Osteoblast (primary cell): Measurements from ENCODE around the gene SERPINH1. TPM values are rescaled to one million over a fixed set of nuclear protein-coding genes. Genes with fewer than 3 reads are reported as not detected.

Experiments
- DNase-seq: peaks from one replicate; pipeline ENCODE4 v3.0.0; 2011; ENCODE audit warnings: low spot score, mixed read lengths; ENCODE audit not compliant: insufficient read length; ENCODE audit errors: missing footprints
- H2AFZ ChIP-seq: 2 replicates; pipeline ENCODE4 v1.6.0; 2011; ENCODE audit warnings: mild to moderate bottlenecking, low read length
- H3K27ac ChIP-seq: 2 replicates; pipeline ENCODE4 v1.5.1; 2011; ENCODE audit warnings: mild to moderate bottlenecking, low read depth, low read length, moderate library complexity
- H3K27me3 ChIP-seq: 2 replicates; pipeline ENCODE4 v1.6.0; 2012; ENCODE audit warnings: mild to moderate bottlenecking, control low read depth, inconsistent platforms, low read length, moderate library complexity; ENCODE audit not compliant: insufficient read depth
- H3K36me3 ChIP-seq: 2 replicates; pipeline ENCODE4 v1.5.1; 2011; ENCODE audit warnings: mild to moderate bottlenecking, low read length, control low read depth, moderate library complexity; ENCODE audit not compliant: insufficient read depth
- H3K4me1 ChIP-seq: 2 replicates; pipeline ENCODE4 v1.5.1; 2011; ENCODE audit warnings: mild to moderate bottlenecking, low read length, control low read depth, moderate library complexity; ENCODE audit not compliant: insufficient read depth
- H3K4me2 ChIP-seq: 2 replicates; pipeline ENCODE4 v1.6.0; 2011; ENCODE audit warnings: mild to moderate bottlenecking, low read length; ENCODE audit not compliant: insufficient read depth
- H3K4me3 ChIP-seq: fragments of 200-600 bp; sonication (generic); 3 replicates; pipeline ENCODE4 v1.5.1; 2012; ENCODE audit warnings: mild to moderate bottlenecking, low read length, inconsistent platforms; ENCODE audit not compliant: insufficient read depth
- H3K79me2 ChIP-seq: 2 replicates; pipeline ENCODE4 v1.6.0; 2012; ENCODE audit warnings: mild to moderate bottlenecking, low read length, control low read depth, inconsistent platforms; ENCODE audit not compliant: insufficient read depth
- H3K9me3 ChIP-seq: 2 replicates; pipeline ENCODE4 v1.5.1; 2011; ENCODE audit warnings: low read depth, low read length, control low read depth
- H4K20me1 ChIP-seq: 2 replicates; pipeline ENCODE4 v1.6.0; 2012; ENCODE audit warnings: mild to moderate bottlenecking, low read length, control low read depth; ENCODE audit not compliant: insufficient read depth
- total RNA-seq: library from RNA; depleted of rRNA; stranded (reverse); fragments of >200 nt; gene quantifications from 2 replicates; pipeline ENCODE4 v1.2.3, GENCODE V29; 2012
- TF ChIP-seq, protein P1 (sequence below): IDR thresholded peaks from 2 replicates; pipeline ENCODE4 v1.5.1; 2011; ENCODE audit warnings: mild to moderate bottlenecking, low read depth, low read length, moderate library complexity; ENCODE audit errors: extremely low read depth

Gene SERPINH1
- total RNA-seq, 1 donor, result 1,318 TPM

DNA sequence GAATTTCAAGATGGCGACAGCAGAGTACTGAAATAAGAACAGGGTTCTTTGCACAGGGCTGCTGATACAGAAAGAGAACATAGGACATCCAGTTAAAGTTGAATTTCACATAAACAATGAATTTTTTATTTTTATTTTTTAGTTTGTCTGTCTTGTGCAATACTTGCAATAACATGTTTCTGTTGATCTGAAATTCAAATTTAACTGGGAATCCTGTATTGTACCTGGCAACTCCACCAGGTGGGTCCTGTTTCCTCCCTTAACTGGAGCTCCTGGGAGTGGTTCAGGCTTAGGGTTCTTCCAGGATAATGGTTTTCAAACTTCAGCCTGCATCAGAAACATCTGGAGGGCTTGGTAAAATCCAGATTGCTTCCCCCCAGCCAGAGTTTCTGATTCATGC lies 14.9 kb upstream of the SERPINH1 start:
- Histone ChIP-seq H3K79me2 (no peaks in the 10 kb centered on the region), H3K9me3 (no peaks in the 10 kb centered on the region), H3K4me2 (no peak overlapping the region), H3K36me3 (no peaks in the 10 kb centered on the region), H3K4me1 (no peaks in the 10 kb centered on the region), H4K20me1 (no peaks in the 10 kb centered on the region), H3K27ac (no peak overlapping the region), H3K4me3 (no peak overlapping the region), H2AFZ (no peak overlapping the region), H3K27me3 (peaks cover 7% of the 10 kb centered on the region)
- peak; percentile 17 for DNase-seq
- TF ChIP-seq, protein P1, sequence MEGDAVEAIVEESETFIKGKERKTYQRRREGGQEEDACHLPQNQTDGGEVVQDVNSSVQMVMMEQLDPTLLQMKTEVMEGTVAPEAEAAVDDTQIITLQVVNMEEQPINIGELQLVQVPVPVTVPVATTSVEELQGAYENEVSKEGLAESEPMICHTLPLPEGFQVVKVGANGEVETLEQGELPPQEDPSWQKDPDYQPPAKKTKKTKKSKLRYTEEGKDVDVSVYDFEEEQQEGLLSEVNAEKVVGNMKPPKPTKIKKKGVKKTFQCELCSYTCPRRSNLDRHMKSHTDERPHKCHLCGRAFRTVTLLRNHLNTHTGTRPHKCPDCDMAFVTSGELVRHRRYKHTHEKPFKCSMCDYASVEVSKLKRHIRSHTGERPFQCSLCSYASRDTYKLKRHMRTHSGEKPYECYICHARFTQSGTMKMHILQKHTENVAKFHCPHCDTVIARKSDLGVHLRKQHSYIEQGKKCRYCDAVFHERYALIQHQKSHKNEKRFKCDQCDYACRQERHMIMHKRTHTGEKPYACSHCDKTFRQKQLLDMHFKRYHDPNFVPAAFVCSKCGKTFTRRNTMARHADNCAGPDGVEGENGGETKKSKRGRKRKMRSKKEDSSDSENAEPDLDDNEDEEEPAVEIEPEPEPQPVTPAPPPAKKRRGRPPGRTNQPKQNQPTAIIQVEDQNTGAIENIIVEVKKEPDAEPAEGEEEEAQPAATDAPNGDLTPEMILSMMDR, result no peak

DNA sequence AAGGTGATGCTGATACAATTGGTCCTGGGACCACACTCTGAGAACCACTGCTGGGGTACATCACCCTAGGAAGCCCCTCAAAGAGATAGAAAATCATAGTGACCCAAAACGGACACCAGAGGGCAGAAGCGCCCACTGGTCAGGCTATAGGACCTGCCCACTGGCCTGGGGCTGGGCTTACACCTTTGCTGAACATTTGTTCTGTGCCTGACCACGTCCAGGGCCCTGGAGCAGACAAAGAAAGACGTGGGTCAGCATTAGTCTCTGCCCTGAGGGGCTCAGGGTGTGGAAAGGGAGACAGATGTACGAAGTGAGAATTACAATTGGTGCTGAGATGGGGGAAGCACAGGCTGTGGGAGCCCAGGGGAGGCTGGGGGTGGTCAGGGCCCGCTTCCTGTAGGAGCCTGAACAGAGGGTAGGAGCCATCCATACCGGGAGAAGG lies 14.4 kb upstream of the SERPINH1 start:
- Histone ChIP-seq H3K27me3 (peaks cover 7% of the 10 kb centered on the region), H3K36me3 (no peaks in the 10 kb centered on the region), H3K4me2 (no peak overlapping the region), H3K9me3 (no peaks in the 10 kb centered on the region), H4K20me1 (no peaks in the 10 kb centered on the region), H3K79me2 (no peaks in the 10 kb centered on the region), H3K4me1 (no peaks in the 10 kb centered on the region), H3K27ac (no peak overlapping the region), H2AFZ (no peak overlapping the region), H3K4me3 (no peak overlapping the region)
- DNase-seq, result peak; percentile 91
- TF ChIP-seq, protein P1, result peak; percentile 88

DNA sequence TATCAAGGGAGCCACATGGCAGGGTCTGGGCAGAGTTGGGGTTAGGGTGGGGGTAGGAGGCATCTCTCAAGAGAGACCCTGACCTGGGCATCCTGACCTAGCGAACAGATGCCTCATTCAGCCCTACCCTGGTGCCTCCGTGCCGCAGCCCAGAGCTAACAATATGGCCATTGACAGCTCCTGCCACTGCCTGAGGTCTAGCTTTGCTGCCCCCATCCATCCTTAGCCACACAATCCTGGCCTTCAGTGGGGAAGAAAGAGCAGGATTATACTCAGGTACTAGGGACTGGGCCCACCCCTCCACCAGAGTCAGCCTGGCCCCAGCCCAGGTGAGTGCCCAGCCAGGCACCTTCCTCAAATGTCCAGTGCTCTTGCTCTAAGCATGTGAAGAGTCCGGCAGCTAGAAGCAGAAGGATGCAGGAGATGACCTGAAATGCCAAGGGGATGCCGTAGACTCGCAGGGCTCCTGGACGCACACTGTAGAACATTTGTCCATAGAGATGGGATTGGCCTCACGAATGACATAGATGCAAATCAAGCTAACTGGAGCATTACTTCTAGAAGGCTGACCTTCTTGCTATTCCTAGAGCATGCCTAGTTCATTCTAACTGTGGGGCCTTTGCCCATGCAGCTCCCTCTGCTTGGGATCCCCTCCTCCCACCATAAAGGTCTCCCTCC lies 13.3 kb upstream of the SERPINH1 start:
- H2AFZ ChIP-seq, result no peak overlapping the region
- no peaks in the 10 kb centered on the region for H3K36me3 ChIP-seq
- TF ChIP-seq, protein P1, result no peak
- H3K27me3 ChIP-seq, result peaks cover 7% of the 10 kb centered on the region
- H3K79me2 ChIP-seq, result no peaks in the 10 kb centered on the region
- peak; percentile 42 for DNase-seq
- H3K9me3 ChIP-seq, result no peaks in the 10 kb centered on the region
- no peak overlapping the region for H3K4me2 ChIP-seq
- no peak overlapping the region for H3K27ac ChIP-seq
- H3K4me3 ChIP-seq, result no peak overlapping the region
- peaks cover 3% of the 10 kb centered on the region for H3K4me1 ChIP-seq
- no peaks in the 10 kb centered on the region for H4K20me1 ChIP-seq

DNA sequence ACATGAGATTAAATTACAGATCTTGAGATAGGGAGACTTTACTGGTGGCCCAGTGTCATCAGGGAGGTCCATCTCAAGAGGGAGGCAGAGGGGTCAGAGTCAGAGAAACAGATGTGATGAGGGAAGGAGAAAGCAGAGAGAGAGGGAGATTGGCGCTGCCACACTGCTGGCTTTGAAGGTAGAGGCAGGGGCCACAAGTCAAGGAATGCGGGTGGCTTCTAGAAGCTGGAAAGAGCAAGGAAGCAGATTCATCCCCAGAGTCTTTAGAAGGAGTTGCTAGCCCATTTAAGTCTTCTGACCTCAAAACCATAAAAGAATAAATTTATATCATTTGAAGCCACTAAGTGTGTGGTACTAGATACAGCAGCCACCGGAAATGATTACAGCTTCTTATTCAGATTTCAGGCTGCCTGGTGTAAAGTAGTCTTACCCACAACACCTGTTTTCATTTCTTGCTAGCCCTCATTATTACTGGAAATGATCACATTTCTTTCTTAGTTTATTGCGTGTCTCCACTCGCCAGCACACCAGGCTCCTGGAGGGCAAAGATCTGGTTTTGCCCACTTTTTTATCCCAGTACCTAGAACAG lies 12.6 kb upstream of the SERPINH1 start:
- DNase-seq, result no peak
- H3K9me3 ChIP-seq, result no peaks in the 10 kb centered on the region
- no peak overlapping the region for H2AFZ ChIP-seq
- peaks cover 7% of the 10 kb centered on the region for H3K27me3 ChIP-seq
- no peaks in the 10 kb centered on the region for H3K79me2 ChIP-seq
- no peak overlapping the region for H3K27ac ChIP-seq
- H3K36me3 ChIP-seq, result no peaks in the 10 kb centered on the region
- no peak overlapping the region for H3K4me3 ChIP-seq
- no peaks in the 10 kb centered on the region for H4K20me1 ChIP-seq
- peaks cover 9% of the 10 kb centered on the region for H3K4me1 ChIP-seq
- TF ChIP-seq, protein P1, result no peak
- H3K4me2 ChIP-seq, result no peak overlapping the region
